C4-2B (cell line): ENCODE data around the gene SLC11A2.

Experiments used
- CTCF ChIP-seq: fragments of 450-650 bp; conservative IDR thresholded peaks from 2 replicates; pipeline ENCODE4 v1.5.1; 2017; ENCODE audit warnings: mild to moderate bottlenecking
- ZFX ChIP-seq: fragments of 450-650 bp; IDR thresholded peaks from 2 replicates; pipeline ENCODE4 v1.6.1; 2017

DNA sequence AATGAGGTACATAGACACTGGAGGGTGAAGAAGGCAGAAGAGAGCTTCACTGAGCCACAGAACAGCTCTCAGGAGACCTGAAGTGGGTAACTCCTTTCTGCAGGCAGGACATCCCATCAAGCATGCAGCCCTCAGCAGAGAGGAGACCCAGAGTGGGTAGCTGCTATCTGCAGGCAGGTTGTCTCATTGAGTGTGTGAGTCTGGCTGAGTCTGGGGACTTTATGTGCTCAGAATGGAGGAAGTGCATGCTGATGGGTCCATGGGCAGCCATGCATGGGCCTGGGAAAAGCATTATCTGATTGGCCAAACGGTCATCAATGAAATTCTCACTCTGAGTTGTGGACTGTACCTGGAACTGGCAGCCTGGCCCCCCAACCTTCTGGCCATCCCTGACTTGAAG, 88.5 kb downstream of the SLC11A2 start:
- TF ChIP-seq CTCF, result no peak
- TF ChIP-seq ZFX, result no peak
